LNCAP (cell line): ENCODE measurements around the gene NUMB.

Experiments used
- CTCF ChIP-seq: fragments of 450-650 bp; IDR thresholded peaks from 2 replicates; pipeline ENCODE4 v1.5.1; 2017; ENCODE audit warnings: mild to moderate bottlenecking

NUMB gene

GRCh38 chr14:73338551-73338950 lies 119.8 kb downstream of the NUMB start:
- TF ChIP-seq CTCF: no peak

GRCh38 chr14:73333031-73333430 lies 125.3 kb downstream of the NUMB start:
- TF ChIP-seq CTCF: no peak

- TF ChIP-seq CTCF: no peak
Measured at GRCh38 chr14:73325630-73326299, 132.6 kb downstream of the NUMB start.

- TF ChIP-seq CTCF: no peak
Measured at GRCh38 chr14:73325063-73325462, 133.3 kb downstream of the NUMB start.

GRCh38 chr14:73324533-73324932 lies 133.8 kb downstream of the NUMB start:
- no peak for TF ChIP-seq CTCF

- TF ChIP-seq CTCF: no peak
Measured at GRCh38 chr14:73323896-73324399, 134.4 kb downstream of the NUMB start.

GRCh38 chr14:73313151-73313550 lies 145.2 kb downstream of the NUMB start:
- TF ChIP-seq CTCF: no peak

- TF ChIP-seq CTCF: no peak
Measured at GRCh38 chr14:73312687-73313086, 145.7 kb downstream of the NUMB start.
